ENCODE measurements around the gene SCAMP2. TPM values are rescaled to one million over a fixed set of nuclear protein-coding genes. Genes with fewer than 3 reads are reported as not detected.
"Not testable (repeated sequence)": the region's sequence is repeated elsewhere in the genome, so short reads cannot be mapped to it uniquely, and the experiment has no call there.

The SCAMP2 gene
- 64.7 TPM for polyA plus RNA-seq (ENCODE audit: insufficient read length)
- long read RNA-seq, donor 1, transcript SCAMP2-201 (9 exons, 2,453 nt): major isoform, 43 of 77 reads
- long read RNA-seq, donor 1, partial matches to known transcripts: 31 of 77 reads
- long read RNA-seq, donor 1, other reads (novel, unspliced or antisense): 0 of 77 reads
- long read RNA-seq, donor 2, transcript SCAMP2-201 (9 exons, 2,453 nt): major isoform, 35 of 37 reads
- long read RNA-seq, donor 2, partial matches to known transcripts: 0 of 37 reads
- long read RNA-seq, donor 2, other reads (novel, unspliced or antisense): 0 of 37 reads
- long read RNA-seq, donor 3, transcript SCAMP2-201 (9 exons, 2,453 nt): major isoform, 29 of 41 reads
- long read RNA-seq, donor 3, partial matches to known transcripts: 10 of 41 reads
- long read RNA-seq, donor 3, other reads (novel, unspliced or antisense): 0 of 41 reads
- long read RNA-seq, donor 4, partial matches to known transcripts: 0 of 2 reads
- long read RNA-seq, donor 4, other reads (novel, unspliced or antisense): 0 of 2 reads
- long read RNA-seq, donor 5, transcript SCAMP2-201 (9 exons, 2,453 nt): major isoform, 33 of 42 reads
- long read RNA-seq, donor 5, partial matches to known transcripts: 0 of 42 reads
- long read RNA-seq, donor 5, other reads (novel, unspliced or antisense): 7 of 42 reads
- long read RNA-seq, donor 6, transcript SCAMP2-201 (9 exons, 2,453 nt): major isoform, 22 of 36 reads
- long read RNA-seq, donor 6, partial matches to known transcripts: 11 of 36 reads
- long read RNA-seq, donor 6, other reads (novel, unspliced or antisense): 0 of 36 reads
- long read RNA-seq, donor 7, transcript SCAMP2-201 (9 exons, 2,453 nt): major isoform, 45 of 59 reads
- long read RNA-seq, donor 7, partial matches to known transcripts: 11 of 59 reads
- long read RNA-seq, donor 7, other reads (novel, unspliced or antisense): 0 of 59 reads
- long read RNA-seq, donor 8, transcript SCAMP2-201 (9 exons, 2,453 nt): major isoform, 26 of 35 reads
- long read RNA-seq, donor 8, partial matches to known transcripts: 7 of 35 reads
- long read RNA-seq, donor 8, other reads (novel, unspliced or antisense): 0 of 35 reads

GRCh38 chr15:74873036-74873755, at the start of gene SCAMP2:
SCAMP2 (minus strand) TSS chr15:74873365; CDS start chr15:74873255, 110 bp downstream.
- peak; percentile 95 for DNase-seq

GRCh38 chr15:74920456-74920855, 47.3 kb upstream of the SCAMP2 start:
- no peak for DNase-seq

- no peak for DNase-seq
Observed at GRCh38 chr15:74917676-74918075, 44.5 kb upstream of the SCAMP2 start.

- DNase-seq: not testable (repeated sequence)
Observed at GRCh38 chr15:74913799-74914198, 40.6 kb upstream of the SCAMP2 start.

GRCh38 chr15:74913041-74913440, 39.9 kb upstream of the SCAMP2 start:
- no peak for DNase-seq

GRCh38 chr15:74908635-74909034, 35.5 kb upstream of the SCAMP2 start:
- DNase-seq: no peak

- no peak for DNase-seq
Observed at GRCh38 chr15:74907163-74907870, 34.2 kb upstream of the SCAMP2 start.

- peak; percentile 88 for DNase-seq
Observed at GRCh38 chr15:74906450-74907162, 33.4 kb upstream of the SCAMP2 start, which contains the start of gene FAM219B. FAM219B (minus strand) TSS chr15:74906851; CDS start chr15:74906800, 51 bp downstream.

GRCh38 chr15:74906067-74906449, 32.9 kb upstream of the SCAMP2 start:
- no peak for DNase-seq

GRCh38 chr15:74904190-74904805, 31.1 kb upstream of the SCAMP2 start:
- no peak for DNase-seq

GRCh38 chr15:74903676-74904075, 30.5 kb upstream of the SCAMP2 start:
- no peak for DNase-seq

- no peak for DNase-seq
Observed at GRCh38 chr15:74902295-74903075, 29.3 kb upstream of the SCAMP2 start.

- peak; percentile 50 for DNase-seq
Observed at GRCh38 chr15:74901612-74902063, 28.5 kb upstream of the SCAMP2 start.

GRCh38 chr15:74897300-74897701, 24.1 kb upstream of the SCAMP2 start:
- no peak for DNase-seq

GRCh38 chr15:74896316-74896715, 23.2 kb upstream of the SCAMP2 start:
- DNase-seq: no peak

- no peak for DNase-seq
Observed at GRCh38 chr15:74895830-74896229, 22.7 kb upstream of the SCAMP2 start.

- not testable (repeated sequence) for DNase-seq
Observed at GRCh38 chr15:74894383-74894782, 21.2 kb upstream of the SCAMP2 start.

- no peak for DNase-seq
Observed at GRCh38 chr15:74893627-74894026, 20.5 kb upstream of the SCAMP2 start.

- no peak for DNase-seq
Observed at GRCh38 chr15:74892931-74893330, 19.8 kb upstream of the SCAMP2 start.

All from left kidney (tissue), 8 donors.